Activated T-cell treated with anti-CD3 and anti-CD28 coated beads for 24 hours (primary cell): Measurements from ENCODE around the gene KLF2.
A peak's percentile ranks its signal among the peaks of the same experiment; 100 is the strongest.
"Not testable (repeated sequence)": the region's sequence is repeated elsewhere in the genome, so short reads cannot be mapped to it uniquely, and the experiment has no call there.

Experiments used
- DNase-seq: peaks from one replicate; pipeline ENCODE4 v3.0.0-alpha.2; 2020; ENCODE audit warnings: low read depth

The KLF2 gene

GRCh38 chr19:16338470-16339360 is 14.1 kb downstream of the KLF2 start:
- peak; percentile 61 for DNase-seq

- DNase-seq: no peak
Observed at GRCh38 chr19:16339361-16339725, 14.7 kb downstream of the KLF2 start.

DNA sequence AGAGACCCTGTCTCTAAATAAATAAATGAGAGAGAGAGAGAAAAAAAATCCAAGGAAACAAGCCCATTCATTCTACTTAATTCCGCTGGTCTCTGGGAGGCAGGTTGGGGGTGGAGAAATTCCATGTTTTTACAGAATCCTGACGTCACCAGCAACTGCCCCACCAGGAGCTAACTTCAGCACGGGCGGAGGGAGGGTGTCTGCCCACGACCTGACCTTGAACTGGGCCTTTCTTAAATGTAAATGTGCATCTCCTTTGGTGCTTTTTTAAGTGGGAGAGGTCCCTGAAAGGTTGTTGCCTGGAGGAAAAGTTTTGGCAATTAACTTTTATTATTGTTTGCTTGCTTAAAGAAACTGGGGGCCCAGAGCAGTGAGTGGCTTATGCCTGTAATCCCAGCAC is 15.5 kb downstream of the KLF2 start:
- no peak for DNase-seq

DNA sequence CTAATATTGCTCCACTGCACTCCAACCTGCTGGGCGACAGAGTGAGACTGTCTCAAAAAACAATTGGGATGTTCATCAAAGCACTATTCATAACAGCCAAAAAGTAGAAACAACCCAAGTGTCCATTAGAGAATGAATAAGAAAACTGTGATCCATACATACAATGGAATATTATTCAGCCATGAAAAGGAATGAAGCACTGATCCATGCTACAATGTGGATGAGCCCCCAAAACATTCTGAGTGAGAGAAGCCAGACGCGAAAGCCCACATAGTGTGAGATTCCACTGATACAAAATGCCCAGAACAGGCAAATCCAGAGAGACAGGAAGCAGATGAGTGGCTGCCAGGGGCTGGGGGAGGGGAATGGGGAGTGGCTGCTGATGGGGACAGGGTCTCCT is 16.0 kb downstream of the KLF2 start:
- DNase-seq: no peak

- DNase-seq: no peak
Observed at GRCh38 chr19:16342002-16342715, 17.5 kb downstream of the KLF2 start.

DNA sequence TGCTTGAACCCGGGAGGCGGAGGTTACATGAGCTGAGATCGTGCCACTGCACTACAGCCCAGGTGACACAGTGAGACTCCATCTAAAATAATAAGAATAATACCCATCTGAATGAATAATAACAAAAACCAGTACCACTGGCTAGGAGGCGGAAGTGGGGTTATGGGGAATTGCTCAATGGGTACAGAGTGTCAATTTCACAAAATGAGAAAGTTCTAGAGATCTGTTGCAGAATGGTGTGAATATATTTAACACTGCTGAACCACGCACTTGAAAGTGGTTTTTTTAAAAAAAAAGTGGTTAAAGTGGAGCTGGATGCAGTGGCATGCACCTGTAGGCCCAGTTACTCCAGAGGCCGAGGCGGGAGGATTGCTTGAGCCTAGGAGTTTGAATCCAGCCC is 18.5 kb downstream of the KLF2 start:
- no peak for DNase-seq

DNA sequence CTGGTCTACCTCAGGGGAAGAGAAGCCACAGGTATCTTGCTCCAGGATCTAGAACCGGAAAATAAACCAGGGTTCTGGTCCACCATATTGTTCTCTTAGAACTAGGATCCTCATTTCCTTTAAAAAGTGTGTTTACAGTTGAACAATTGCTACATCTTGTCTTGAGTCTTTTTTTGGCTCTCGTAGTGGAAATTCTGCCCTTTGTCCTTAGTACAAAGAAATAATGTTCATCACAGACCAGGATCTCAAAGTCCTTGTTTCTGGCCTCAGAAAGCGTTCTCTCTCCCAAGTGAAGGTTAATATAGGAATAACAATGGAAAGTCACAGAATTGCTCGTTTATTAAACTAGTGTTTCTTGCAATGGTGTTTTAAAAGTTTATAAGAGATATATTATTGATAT is 20.8 kb downstream of the KLF2 start:
- DNase-seq: no peak

DNA sequence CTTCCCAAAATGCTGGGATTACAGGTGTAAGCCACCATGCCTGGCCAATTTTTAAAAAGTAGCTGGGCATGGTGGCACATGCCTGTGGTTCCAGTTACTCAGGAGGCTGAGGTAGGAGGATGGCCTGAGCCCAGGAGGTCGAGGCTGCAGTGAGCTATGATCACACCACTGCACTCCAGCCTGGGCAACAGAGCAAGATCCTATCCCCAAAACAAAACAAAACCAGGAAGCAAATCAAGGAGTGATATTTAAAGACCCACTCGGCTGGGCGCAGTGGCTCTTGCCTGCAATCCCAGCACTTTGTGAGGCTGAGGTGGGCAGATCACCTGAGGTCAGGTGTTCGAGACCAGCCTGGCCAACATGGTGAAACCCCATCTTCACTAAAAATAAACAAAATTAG is 22.5 kb downstream of the KLF2 start:
- not testable (repeated sequence) for DNase-seq

DNA sequence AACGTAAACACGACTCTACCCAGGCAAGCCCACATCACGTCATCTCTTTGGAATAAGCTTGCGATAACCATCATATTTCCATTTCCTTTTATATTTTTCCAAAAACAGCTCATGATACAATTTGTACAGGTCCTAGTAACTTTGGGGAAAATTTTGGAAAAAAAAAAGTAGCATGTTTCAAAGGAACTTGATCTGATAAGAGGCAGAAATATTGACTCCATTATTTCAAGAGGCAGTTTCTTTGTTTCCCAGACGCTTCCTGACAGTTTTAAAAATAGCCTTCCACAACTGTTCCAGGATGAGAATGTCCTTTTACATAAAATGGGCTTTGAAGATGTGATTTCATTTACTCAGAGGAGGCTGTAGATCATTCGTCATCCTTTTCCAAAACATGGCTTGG is 23.1 kb downstream of the KLF2 start:
- no peak for DNase-seq

GRCh38 chr19:16349551-16350152 is 25.0 kb downstream of the KLF2 start:
- DNase-seq: no peak

GRCh38 chr19:16351133-16351809 is 26.6 kb downstream of the KLF2 start:
- no peak for DNase-seq

DNA sequence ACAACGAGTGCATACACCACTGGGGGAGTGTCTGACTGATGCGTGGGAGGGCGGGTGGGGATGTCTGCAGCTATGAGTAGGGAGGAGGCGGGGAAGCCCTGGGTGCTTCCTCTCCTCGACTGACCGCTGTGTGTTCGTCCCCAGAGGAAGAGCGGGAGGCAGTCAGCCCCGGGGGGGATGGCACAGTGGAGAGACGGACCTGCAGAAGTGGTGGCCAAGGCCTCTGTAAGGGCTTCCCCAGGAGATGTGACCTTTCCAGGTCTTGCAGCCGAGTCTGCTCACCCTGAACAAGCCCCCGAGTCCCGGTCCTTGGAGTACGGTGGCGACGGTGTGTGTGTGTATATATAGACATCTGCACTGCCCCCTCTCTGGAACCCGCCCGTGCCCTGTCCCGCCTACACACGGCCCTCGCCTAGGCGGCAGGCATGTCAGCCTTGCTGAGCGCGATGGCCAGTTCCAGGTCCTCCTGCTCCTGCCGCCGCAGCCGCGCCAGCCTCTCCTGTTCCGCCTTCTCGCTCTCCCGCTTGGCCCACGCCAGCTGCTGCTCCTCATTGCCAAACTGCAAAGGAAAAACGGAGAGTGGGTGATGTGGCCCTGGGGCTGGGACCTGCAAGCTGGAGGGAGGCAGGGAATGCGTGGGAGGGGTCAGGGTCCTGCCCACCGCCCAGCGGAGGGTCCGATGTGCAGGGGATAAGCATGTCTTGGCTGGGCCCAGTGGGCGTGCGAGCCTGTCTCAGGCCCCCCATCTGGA is 30.8 kb downstream of the KLF2 start:
- no peak for DNase-seq

- DNase-seq: no peak
Observed at GRCh38 chr19:16358456-16358855, 33.8 kb downstream of the KLF2 start.

GRCh38 chr19:16359074-16359473 is 34.4 kb downstream of the KLF2 start:
- DNase-seq: no peak

- DNase-seq: no peak
Observed at GRCh38 chr19:16359964-16360363, 35.3 kb downstream of the KLF2 start.

GRCh38 chr19:16360738-16361137 is 36.1 kb downstream of the KLF2 start:
- DNase-seq: no peak

DNA sequence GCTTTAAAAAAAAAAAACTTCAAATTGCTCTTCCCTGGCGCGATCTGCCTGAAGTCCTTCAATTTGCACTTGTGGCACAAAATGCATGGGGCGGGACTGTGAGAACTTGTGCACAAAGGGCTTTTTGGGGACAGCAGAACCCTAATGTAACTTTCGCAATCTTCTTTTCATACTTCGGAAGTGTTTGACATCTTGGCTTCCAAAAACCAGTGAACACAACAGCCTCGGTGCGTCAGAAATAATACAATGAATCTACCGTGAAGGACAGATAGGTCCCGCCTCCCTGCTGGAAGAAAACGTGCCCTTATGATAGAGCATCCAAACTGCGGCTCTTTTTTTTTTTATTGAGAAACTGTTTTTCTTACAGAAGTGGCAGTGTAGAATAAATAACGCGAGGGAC is 36.6 kb downstream of the KLF2 start:
- no peak for DNase-seq

DNA sequence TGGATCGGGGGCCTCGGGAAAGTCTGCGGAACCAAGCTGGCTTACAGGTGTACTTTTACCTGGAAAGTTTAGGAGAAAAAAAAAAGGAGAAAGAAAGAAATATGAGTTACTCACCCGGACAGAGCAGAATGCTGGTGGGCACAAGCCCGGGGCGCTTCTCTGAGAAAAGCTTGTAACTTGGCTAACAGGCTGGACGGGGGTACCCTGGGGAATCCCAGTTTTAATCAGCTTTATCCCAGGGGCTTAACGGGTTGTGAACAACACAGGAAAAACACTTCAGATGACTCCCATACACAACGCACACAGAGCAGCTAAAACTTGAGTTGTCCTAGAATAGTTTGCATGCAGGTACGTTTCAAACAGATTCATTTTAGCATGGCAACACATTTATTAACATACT is 37.3 kb downstream of the KLF2 start:
- DNase-seq: no peak

DNA sequence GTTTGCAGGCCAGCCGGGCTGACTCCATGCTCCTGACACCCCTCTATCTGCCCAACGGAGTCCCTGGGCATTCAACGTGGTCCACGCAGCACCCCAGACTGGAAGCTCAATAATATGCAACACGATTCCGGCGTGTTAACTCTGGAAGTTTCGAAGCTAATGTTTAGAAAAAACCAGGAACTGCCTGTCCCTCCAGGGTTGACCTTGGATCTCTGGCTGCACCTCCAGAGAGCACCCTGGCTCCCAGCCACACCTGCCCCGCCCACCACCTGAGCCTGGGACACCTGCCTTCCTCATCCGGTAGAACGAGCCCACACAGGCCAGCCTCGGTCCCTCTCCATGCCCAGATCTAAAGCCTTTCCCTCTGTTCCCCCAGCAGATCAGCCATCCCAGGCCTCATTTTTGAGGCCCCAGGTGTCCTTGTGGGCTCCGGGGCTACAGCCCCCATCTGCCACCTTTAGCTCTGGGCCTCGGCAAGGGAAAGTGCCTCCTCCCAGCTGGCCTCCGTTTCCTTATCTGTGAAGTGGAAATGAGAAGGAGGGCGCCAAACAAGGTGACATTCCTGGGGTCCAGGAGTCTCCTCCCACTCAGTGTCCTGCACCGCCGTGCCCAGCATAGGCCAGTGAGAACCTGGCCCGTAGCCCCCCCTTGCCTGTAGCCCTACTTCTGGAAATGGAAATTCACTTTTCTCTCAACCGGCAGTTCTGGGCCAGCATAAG is 38.7 kb downstream of the KLF2 start:
- DNase-seq: no peak

- no peak for DNase-seq
Observed at GRCh38 chr19:16363852-16364230, 39.2 kb downstream of the KLF2 start.

GRCh38 chr19:16364231-16364865 is 39.7 kb downstream of the KLF2 start:
- DNase-seq: no peak
